HepG2 (cell line): ENCODE measurements around the gene CCDC6. TPM values are rescaled to one million over a fixed set of nuclear protein-coding genes. Genes with fewer than 3 reads are reported as not detected.

Source experiments
- HNRNPLL ChIP-seq: fragments of 200-400 bp; formaldehyde crosslinking; IDR thresholded peaks from 2 replicates; pipeline ENCODE4 v1.6.1; 2017; ENCODE audit warnings: mild to moderate bottlenecking, low read depth, low read length; ENCODE audit not compliant: poor library complexity, severe bottlenecking
- HOXD1 ChIP-seq: sonication (generic); formaldehyde crosslinking; IDR thresholded peaks from 2 replicates; pipeline ENCODE4 v1.5.0; 2020; ENCODE audit warnings: missing genetic modification reagents
- KMT2A ChIP-seq: sonication (generic); formaldehyde crosslinking; IDR thresholded peaks from 2 replicates; pipeline ENCODE4 v1.4.0; 2020; ENCODE audit warnings: missing genetic modification reagents
- RELA ChIP-seq: sonication (generic); formaldehyde crosslinking; IDR thresholded peaks from 2 replicates; pipeline ENCODE4 v1.4.0; 2020; ENCODE audit warnings: missing genetic modification reagents
- RFX5 ChIP-seq: IDR thresholded peaks from 2 replicates; pipeline ENCODE4 v1.6.1; 2011; ENCODE audit warnings: low read depth, low read length, improper control_type of control experiment
- THAP11 ChIP-seq: IDR thresholded peaks from 2 replicates; pipeline ENCODE4 v1.6.1; 2016; ENCODE audit warnings: missing biosample characterization, missing genetic modification reagents
- YEATS2 ChIP-seq: sonication (generic); formaldehyde crosslinking; IDR thresholded peaks from 2 replicates; pipeline ENCODE4 v1.4.0; 2020; ENCODE audit warnings: missing genetic modification reagents, borderline replicate concordance
- ZNF263 ChIP-seq: sonication (generic); formaldehyde crosslinking; IDR thresholded peaks from 2 replicates; pipeline ENCODE4 v1.4.0; 2020; ENCODE audit warnings: missing genetic modification reagents
- ZNF782 ChIP-seq: sonication (generic); formaldehyde crosslinking; IDR thresholded peaks from 2 replicates; pipeline ENCODE4 v1.4.0; 2020; ENCODE audit warnings: missing genetic modification reagents, mild to moderate bottlenecking, borderline replicate concordance
- polyA plus RNA-seq, 8 experiments: library from polyadenylated mRNA; depleted of rRNA in 3 of 8; stranded (reverse) in 7 of 8; unstranded in 1 of 8; fragments of >200 nt; fragmentation: Illumina TruSeq in 4 of 8; extraction: Trizol in 4 of 8; gene quantifications; 2 replicates each; pipeline versions ENCODE4 v1.2.1 to v1.2.3, GENCODE V29; 2011 to 2016; ENCODE audit warnings: low read depth in 4 of 8, missing spikeins in 1 of 8, mixed read lengths in 1 of 8; ENCODE audit not compliant: insufficient read depth in 1 of 8
- total RNA-seq, 5 experiments: library from RNA; depleted of rRNA; stranded (reverse); fragments of >200 nt; fragmentation: Illumina TruSeq; extraction: Trizol; gene quantifications; 2 replicates each; pipeline ENCODE4 v1.2.3, GENCODE V29; 2016; ENCODE audit warnings: low read depth in 1 of 5
- TF ChIP-seq, protein P1 (sequence below), 2 experiments: sonication (generic) in 1 of 2; formaldehyde crosslinking in 1 of 2; IDR thresholded peaks; 2 replicates each; pipeline versions ENCODE4 v1.4.0 to v1.6.1; 2016 to 2020; ENCODE audit warnings: borderline replicate concordance in 1 of 2, low read depth in 1 of 2, mild to moderate bottlenecking in 1 of 2, missing genetic modification reagents in 1 of 2
- TF ChIP-seq, protein P2 (sequence below): sonication (generic); formaldehyde crosslinking; IDR thresholded peaks from 2 replicates; pipeline ENCODE4 v1.4.0; 2020; ENCODE audit warnings: mild to moderate bottlenecking, missing genetic modification reagents
- TF ChIP-seq, protein P3 (sequence below): sonication (generic); formaldehyde crosslinking; IDR thresholded peaks from 2 replicates; pipeline ENCODE4 v1.4.0; 2020; ENCODE audit warnings: missing genetic modification reagents
- TF ChIP-seq, protein P4 (sequence below): sonication (generic); formaldehyde crosslinking; IDR thresholded peaks from 2 replicates; pipeline ENCODE4 v1.5.1; 2020; ENCODE audit warnings: missing genetic modification reagents, mild to moderate bottlenecking, borderline replicate concordance
- TF ChIP-seq, protein P5 (sequence below): IDR thresholded peaks from 2 replicates; pipeline ENCODE4 v1.6.1; 2016; ENCODE audit warnings: missing genetic modification reagents, missing compliant biosample characterization
- TF ChIP-seq, protein P6 (sequence below): sonication (generic); formaldehyde crosslinking; IDR thresholded peaks from 2 replicates; pipeline ENCODE4 v1.5.0; 2020; ENCODE audit warnings: mild to moderate bottlenecking, missing genetic modification reagents

The CCDC6 gene
- total and polyA plus RNA-seq, 2 of the 13 experiments (the other 11 are each of a cell fraction or from before 2014, with no cell fraction given) = 17.9 to 18.3 TPM

DNA sequence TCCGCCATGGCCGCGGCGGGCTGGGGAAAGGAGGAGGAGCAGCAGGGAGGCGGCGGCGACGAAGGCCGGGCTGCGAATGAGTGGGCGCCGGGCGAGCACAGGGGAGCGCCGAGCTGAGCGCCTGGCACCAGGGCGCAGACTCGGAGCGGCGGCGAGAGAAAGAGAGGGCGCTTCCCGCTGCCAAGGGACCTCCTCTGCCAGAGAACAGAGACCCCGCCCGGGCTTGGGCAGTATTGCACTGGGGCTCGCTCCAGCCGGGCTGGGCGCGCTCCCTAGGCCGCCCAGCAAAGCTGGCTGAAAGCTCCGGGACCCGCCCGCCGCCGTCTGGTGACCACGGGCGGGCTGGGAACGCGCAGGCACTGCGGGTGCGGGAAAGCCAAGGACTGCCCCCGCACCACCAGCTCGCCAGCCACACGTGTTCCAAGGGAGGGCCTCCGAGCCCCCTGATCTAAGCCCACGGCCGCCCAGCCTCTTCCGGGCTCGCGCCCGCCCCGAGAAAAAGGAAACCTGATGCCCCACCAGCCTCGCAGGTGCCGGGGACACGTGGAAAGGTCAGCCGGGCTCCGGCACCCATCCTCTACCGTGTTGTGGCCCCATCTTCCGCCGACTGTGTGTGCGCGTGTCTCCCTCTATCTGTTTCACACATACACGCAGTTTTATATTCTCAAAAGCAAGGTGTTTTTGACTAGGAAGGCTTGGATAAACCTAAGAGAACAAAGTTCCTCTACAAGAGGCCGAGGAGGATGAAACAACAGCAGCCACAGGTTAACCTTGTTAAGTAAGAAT, at the start of gene CCDC6 (continued):
- TF ChIP-seq, protein P1, sequence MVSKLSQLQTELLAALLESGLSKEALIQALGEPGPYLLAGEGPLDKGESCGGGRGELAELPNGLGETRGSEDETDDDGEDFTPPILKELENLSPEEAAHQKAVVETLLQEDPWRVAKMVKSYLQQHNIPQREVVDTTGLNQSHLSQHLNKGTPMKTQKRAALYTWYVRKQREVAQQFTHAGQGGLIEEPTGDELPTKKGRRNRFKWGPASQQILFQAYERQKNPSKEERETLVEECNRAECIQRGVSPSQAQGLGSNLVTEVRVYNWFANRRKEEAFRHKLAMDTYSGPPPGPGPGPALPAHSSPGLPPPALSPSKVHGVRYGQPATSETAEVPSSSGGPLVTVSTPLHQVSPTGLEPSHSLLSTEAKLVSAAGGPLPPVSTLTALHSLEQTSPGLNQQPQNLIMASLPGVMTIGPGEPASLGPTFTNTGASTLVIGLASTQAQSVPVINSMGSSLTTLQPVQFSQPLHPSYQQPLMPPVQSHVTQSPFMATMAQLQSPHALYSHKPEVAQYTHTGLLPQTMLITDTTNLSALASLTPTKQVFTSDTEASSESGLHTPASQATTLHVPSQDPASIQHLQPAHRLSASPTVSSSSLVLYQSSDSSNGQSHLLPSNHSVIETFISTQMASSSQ (IDR thresholded peaks at IDR 0.05; ENCODE audit: low read depth) = no peak
- TF ChIP-seq, protein P1 (CRISPR knock-in tag; IDR thresholded peaks at IDR 0.05; ENCODE audit: borderline replicate concordance) = peak; percentile 47; the same call in 1 of the 2 replicates
- no peak for TF ChIP-seq RFX5
- no peak; the same call in 1 of the 2 replicates for TF ChIP-seq YEATS2 (CRISPR knock-in tag)
- TF ChIP-seq, protein P2, sequence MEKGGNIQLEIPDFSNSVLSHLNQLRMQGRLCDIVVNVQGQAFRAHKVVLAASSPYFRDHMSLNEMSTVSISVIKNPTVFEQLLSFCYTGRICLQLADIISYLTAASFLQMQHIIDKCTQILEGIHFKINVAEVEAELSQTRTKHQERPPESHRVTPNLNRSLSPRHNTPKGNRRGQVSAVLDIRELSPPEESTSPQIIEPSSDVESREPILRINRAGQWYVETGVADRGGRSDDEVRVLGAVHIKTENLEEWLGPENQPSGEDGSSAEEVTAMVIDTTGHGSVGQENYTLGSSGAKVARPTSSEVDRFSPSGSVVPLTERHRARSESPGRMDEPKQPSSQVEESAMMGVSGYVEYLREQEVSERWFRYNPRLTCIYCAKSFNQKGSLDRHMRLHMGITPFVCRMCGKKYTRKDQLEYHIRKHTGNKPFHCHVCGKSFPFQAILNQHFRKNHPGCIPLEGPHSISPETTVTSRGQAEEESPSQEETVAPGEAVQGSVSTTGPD = 0 out of 2 replicates have a peak, but pooled peaks have one; percentile 39
- 0 out of 2 replicates have a peak, but pooled peaks have one; percentile 59 for TF ChIP-seq ZNF263 (CRISPR knock-in tag)
- TF ChIP-seq HNRNPLL = peak; percentile 85
- TF ChIP-seq, protein P3, sequence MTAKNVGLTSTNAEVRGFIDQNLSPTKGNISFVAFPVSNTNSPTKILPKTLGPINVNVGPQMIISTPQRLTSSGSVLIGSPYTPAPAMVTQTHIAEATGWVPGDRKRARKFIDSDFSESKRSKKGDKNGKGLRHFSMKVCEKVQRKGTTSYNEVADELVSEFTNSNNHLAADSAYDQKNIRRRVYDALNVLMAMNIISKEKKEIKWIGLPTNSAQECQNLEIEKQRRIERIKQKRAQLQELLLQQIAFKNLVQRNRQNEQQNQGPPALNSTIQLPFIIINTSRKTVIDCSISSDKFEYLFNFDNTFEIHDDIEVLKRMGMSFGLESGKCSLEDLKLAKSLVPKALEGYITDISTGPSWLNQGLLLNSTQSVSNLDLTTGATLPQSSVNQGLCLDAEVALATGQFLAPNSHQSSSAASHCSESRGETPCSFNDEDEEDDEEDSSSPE = peak; percentile 85
- TF ChIP-seq HOXD1 (CRISPR knock-in tag) = peak; percentile 69; the same call in 1 of the 2 replicates
- TF ChIP-seq THAP11 = peak; percentile 86
- TF ChIP-seq KMT2A (CRISPR knock-in tag) = peak; percentile 84
- TF ChIP-seq, protein P4, sequence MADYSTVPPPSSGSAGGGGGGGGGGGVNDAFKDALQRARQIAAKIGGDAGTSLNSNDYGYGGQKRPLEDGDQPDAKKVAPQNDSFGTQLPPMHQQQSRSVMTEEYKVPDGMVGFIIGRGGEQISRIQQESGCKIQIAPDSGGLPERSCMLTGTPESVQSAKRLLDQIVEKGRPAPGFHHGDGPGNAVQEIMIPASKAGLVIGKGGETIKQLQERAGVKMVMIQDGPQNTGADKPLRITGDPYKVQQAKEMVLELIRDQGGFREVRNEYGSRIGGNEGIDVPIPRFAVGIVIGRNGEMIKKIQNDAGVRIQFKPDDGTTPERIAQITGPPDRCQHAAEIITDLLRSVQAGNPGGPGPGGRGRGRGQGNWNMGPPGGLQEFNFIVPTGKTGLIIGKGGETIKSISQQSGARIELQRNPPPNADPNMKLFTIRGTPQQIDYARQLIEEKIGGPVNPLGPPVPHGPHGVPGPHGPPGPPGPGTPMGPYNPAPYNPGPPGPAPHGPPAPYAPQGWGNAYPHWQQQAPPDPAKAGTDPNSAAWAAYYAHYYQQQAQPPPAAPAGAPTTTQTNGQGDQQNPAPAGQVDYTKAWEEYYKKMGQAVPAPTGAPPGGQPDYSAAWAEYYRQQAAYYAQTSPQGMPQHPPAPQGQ (CRISPR knock-in tag) = no peak
- TF ChIP-seq RELA (CRISPR knock-in tag) = 0 out of 2 replicates have a peak, but pooled peaks have one; percentile 63
- TF ChIP-seq, protein P5, sequence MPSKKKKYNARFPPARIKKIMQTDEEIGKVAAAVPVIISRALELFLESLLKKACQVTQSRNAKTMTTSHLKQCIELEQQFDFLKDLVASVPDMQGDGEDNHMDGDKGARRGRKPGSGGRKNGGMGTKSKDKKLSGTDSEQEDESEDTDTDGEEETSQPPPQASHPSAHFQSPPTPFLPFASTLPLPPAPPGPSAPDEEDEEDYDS (CRISPR knock-in tag) = peak; percentile 48; the same call in 1 of the 2 replicates
- peak; percentile 90 for TF ChIP-seq ZNF782 (CRISPR knock-in tag)
- TF ChIP-seq, protein P6, sequence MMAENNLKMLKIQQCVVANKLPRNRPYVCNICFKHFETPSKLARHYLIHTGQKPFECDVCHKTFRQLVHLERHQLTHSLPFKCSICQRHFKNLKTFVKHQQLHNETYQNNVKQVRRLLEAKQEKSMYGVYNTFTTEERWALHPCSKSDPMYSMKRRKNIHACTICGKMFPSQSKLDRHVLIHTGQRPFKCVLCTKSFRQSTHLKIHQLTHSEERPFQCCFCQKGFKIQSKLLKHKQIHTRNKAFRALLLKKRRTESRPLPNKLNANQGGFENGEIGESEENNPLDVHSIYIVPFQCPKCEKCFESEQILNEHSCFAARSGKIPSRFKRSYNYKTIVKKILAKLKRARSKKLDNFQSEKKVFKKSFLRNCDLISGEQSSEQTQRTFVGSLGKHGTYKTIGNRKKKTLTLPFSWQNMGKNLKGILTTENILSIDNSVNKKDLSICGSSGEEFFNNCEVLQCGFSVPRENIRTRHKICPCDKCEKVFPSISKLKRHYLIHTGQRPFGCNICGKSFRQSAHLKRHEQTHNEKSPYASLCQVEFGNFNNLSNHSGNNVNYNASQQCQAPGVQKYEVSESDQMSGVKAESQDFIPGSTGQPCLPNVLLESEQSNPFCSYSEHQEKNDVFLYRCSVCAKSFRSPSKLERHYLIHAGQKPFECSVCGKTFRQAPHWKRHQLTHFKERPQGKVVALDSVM (CRISPR knock-in tag) = peak; percentile 51
